Right lobe of liver (tissue), 4 donors: ENCODE measurements around the gene RPL22.

ENCODE experiments used
- CTCF ChIP-seq, 4 donors: fragments of 200-600 bp in 3 of 4; fragments of 450-650 bp in 1 of 4; IDR thresholded peaks; one replicate each; pipeline versions ENCODE4 v1.5.1 to v1.8.0; 2016 to 2022; ENCODE audit warnings: antibody characterized with exemption in 4 of 4, mild to moderate bottlenecking in 2 of 4
- POLR2A ChIP-seq: fragments of 450-650 bp; IDR thresholded peaks from one replicate; pipeline ENCODE4 v1.6.1; 2017; ENCODE audit warnings: antibody characterized with exemption, mild to moderate bottlenecking
- donor health status: DM: no; HTN: no; CAD: no.
- donor health status: DM: no; HTN: no; CAD: no.
- donor health status: DM: no; HTN: yes; CAD: no.

GRCh38 chr1:6172549-6172948 lies 26.8 kb downstream of the RPL22 start:
- TF ChIP-seq POLR2A (no peak), CTCF (IDR thresholded peaks at IDR 0.05) (no peak)
